Measurements from ENCODE around the gene CEP20. TPM values are rescaled to one million over a fixed set of nuclear protein-coding genes. Genes with fewer than 3 reads are reported as not detected.

Gene CEP20
- total RNA-seq, 1 donor from 2014 or later = 36.9 TPM

- H3K36me3 ChIP-seq (ENCODE audit: control insufficient read depth, insufficient read depth, low read length) = no peaks in the 10 kb centered on the region
- no peak for TF ChIP-seq CTCF (IDR thresholded peaks at IDR 0.05; ENCODE audit: insufficient read depth, low read length, poor library complexity, severe bottlenecking)
- DNase-seq (ENCODE audit: low read depth) = no peak
- H3K27me3 ChIP-seq (ENCODE audit: control insufficient read depth, insufficient read depth, low read length) = no peaks in the 10 kb centered on the region
- no peak overlapping the region for H3K4me3 ChIP-seq (ENCODE audit: low read depth, low read length)
These were observed 24.8 kb upstream of the CEP20 start for GRCh38 chr16:15913046-15913698.

- DNase-seq (ENCODE audit: low read depth) = no peak
- Histone ChIP-seq H3K4me3 (ENCODE audit: low read depth, low read length) (no peak overlapping the region), H3K27me3 (ENCODE audit: control insufficient read depth, insufficient read depth, low read length) (no peaks in the 10 kb centered on the region), H3K36me3 (ENCODE audit: control insufficient read depth, insufficient read depth, low read length) (no peaks in the 10 kb centered on the region)
- TF ChIP-seq CTCF (IDR thresholded peaks at IDR 0.05; ENCODE audit: insufficient read depth, low read length, poor library complexity, severe bottlenecking) = no peak
These were observed 22.8 kb upstream of the CEP20 start for GRCh38 chr16:15911198-15911597.

- Histone ChIP-seq H3K27me3 (ENCODE audit: control insufficient read depth, insufficient read depth, low read length) (no peaks in the 10 kb centered on the region), H3K36me3 (ENCODE audit: control insufficient read depth, insufficient read depth, low read length) (no peaks in the 10 kb centered on the region), H3K4me3 (ENCODE audit: low read depth, low read length) (no peak overlapping the region)
- TF ChIP-seq CTCF (IDR thresholded peaks at IDR 0.05; ENCODE audit: insufficient read depth, low read length, poor library complexity, severe bottlenecking) = no peak
- DNase-seq (ENCODE audit: low read depth) = no peak
These were observed 19.6 kb upstream of the CEP20 start for GRCh38 chr16:15907863-15908478.

- H3K4me3 ChIP-seq (ENCODE audit: low read depth, low read length) = no peak overlapping the region
- no peaks in the 10 kb centered on the region for H3K27me3 ChIP-seq (ENCODE audit: control insufficient read depth, insufficient read depth, low read length)
- DNase-seq (ENCODE audit: low read depth) = no peak
- TF ChIP-seq CTCF (IDR thresholded peaks at IDR 0.05; ENCODE audit: insufficient read depth, low read length, poor library complexity, severe bottlenecking) = no peak
- no peaks in the 10 kb centered on the region for H3K36me3 ChIP-seq (ENCODE audit: control insufficient read depth, insufficient read depth, low read length)
These were observed 18.0 kb upstream of the CEP20 start for GRCh38 chr16:15906439-15906838.

- no peaks in the 10 kb centered on the region for H3K36me3 ChIP-seq (ENCODE audit: control insufficient read depth, insufficient read depth, low read length)
- H3K4me3 ChIP-seq (ENCODE audit: low read depth, low read length) = no peak overlapping the region
- TF ChIP-seq CTCF (IDR thresholded peaks at IDR 0.05; ENCODE audit: insufficient read depth, low read length, poor library complexity, severe bottlenecking) = no peak
- no peaks in the 10 kb centered on the region for H3K27me3 ChIP-seq (ENCODE audit: control insufficient read depth, insufficient read depth, low read length)
- DNase-seq (ENCODE audit: low read depth) = no peak
These were observed 15.6 kb upstream of the CEP20 start for GRCh38 chr16:15903960-15904359.
